Smooth muscle cell of the pulmonary artery (primary cell): Measurements from ENCODE around the gene OR5B17. TPM values are rescaled to one million over a fixed set of nuclear protein-coding genes. Genes with fewer than 3 reads are reported as not detected.

Source experiments
- total RNA-seq: library from RNA; depleted of rRNA; stranded (reverse); fragments of >200 nt; gene quantifications from 2 replicates; pipeline ENCODE4 v1.2.3, GENCODE V29; 2014

Gene OR5B17
- not detected in 2 replicates for total RNA-seq

GRCh38 chr11:58358969-58359368 lies at the start of gene OR5B17:
OR5B17 (minus strand) TSS chr11:58359069; CDS start chr11:58359069, 0 bp downstream.

GRCh38 chr11:58406774-58407173 lies 47.9 kb upstream of the OR5B17 start, which contains the start of gene OR5B3:
OR5B3 (minus strand) TSS chr11:58406874; CDS start chr11:58403409, 3,465 bp downstream.

Other genes starting within 250 kb of the OR5B17 start
- gene OR9I1, start 233.5 kb downstream of the OR5B17 start, total RNA-seq, result not detected in 2 replicates
- not detected in 2 replicates for gene OR9Q2, start 170.0 kb downstream of the OR5B17 start, total RNA-seq
- not detected in 2 replicates for gene OR1S2, start 154.9 kb downstream of the OR5B17 start, total RNA-seq
- not detected in 2 replicates for gene OR1S1, start 146.3 kb downstream of the OR5B17 start, total RNA-seq
- not detected in 2 replicates for gene OR10Q1, start 130.2 kb downstream of the OR5B17 start, total RNA-seq
- not detected in 2 replicates for gene OR10W1, start 90.8 kb downstream of the OR5B17 start, total RNA-seq
- not detected in 2 replicates for gene OR5B3, start 47.8 kb upstream of the OR5B17 start, total RNA-seq
- gene OR5B2, start 69.1 kb upstream of the OR5B17 start, total RNA-seq, result not detected in 2 replicates
- gene OR5B12, start 83.2 kb upstream of the OR5B17 start, total RNA-seq, result not detected in 2 replicates
- not detected in 2 replicates for gene OR5B21, start 149.0 kb upstream of the OR5B17 start, total RNA-seq
- gene LPXN, start 216.8 kb upstream of the OR5B17 start, total RNA-seq, result 2.3 and 7.2 TPM in 2 replicates
- 45.4 and 52.2 TPM in 2 replicates for gene ZFP91, start 220.0 kb upstream of the OR5B17 start, total RNA-seq